Uterus (tissue), 4 donors: Measurements from ENCODE around the gene TRMO. TPM values are rescaled to one million over a fixed set of nuclear protein-coding genes. Genes with fewer than 3 reads are reported as not detected.

Experiments used
- DNase-seq, 2 donors: peaks; one replicate each; pipeline ENCODE4 v3.0.0-alpha.2; 2019 to 2020
- H3K27ac ChIP-seq, 2 donors: fragments of 200-600 bp; sonication (generic); 1 replicate in 1 of 2; 2 replicates in 1 of 2; pipeline ENCODE4 v1.5.1; 2016 to 2018
- H3K27me3 ChIP-seq, 2 donors: fragments of 200-600 bp; sonication (generic); one replicate each; pipeline ENCODE4 v1.5.1; 2018 to 2019; ENCODE audit warnings: control low read depth in 1 of 2
- H3K36me3 ChIP-seq, 2 donors: fragments of 200-600 bp; sonication (generic); one replicate each; pipeline ENCODE4 v1.5.1; 2019; ENCODE audit warnings: control low read depth in 1 of 2
- H3K4me1 ChIP-seq, 2 donors: fragments of 200-600 bp; sonication (generic); one replicate each; pipeline ENCODE4 v1.5.1; 2018 to 2019; ENCODE audit warnings: control low read depth in 1 of 2
- H3K4me3 ChIP-seq, 2 donors: fragments of 200-600 bp; sonication (generic); 1 replicate in 1 of 2; 2 replicates in 1 of 2; pipeline ENCODE4 v1.5.1; 2018 to 2019; ENCODE audit warnings: mild to moderate bottlenecking in 1 of 2
- H3K9me3 ChIP-seq, 2 donors: fragments of 200-600 bp; sonication (generic); one replicate each; pipeline ENCODE4 v1.5.1; 2019; ENCODE audit warnings: control low read depth in 1 of 2
- POLR2A ChIP-seq, 2 donors: fragments of 450-650 bp; IDR thresholded peaks; one replicate each; pipeline ENCODE4 v1.6.1; 2016; ENCODE audit warnings: antibody characterized with exemption in 2 of 2, mild to moderate bottlenecking in 1 of 2, moderate library complexity in 1 of 2
- intact Hi-C: fragments of 100-400 bp; cut with DNase I; formaldehyde crosslinking; loops from one replicate; pipeline ENCODE4 v1.15.1; 2023; ENCODE audit warnings: low total_unique reads
- total RNA-seq, 4 donors: library from RNA; depleted of rRNA in 3 of 4; stranded (reverse); fragments of >200 nt in 3 of 4; gene quantifications; one replicate each; pipeline versions ENCODE4 v1.1.0 to v1.2.4, GENCODE V29; 2014 to 2023
- TF ChIP-seq, protein P1 (sequence below), 4 experiments: fragments of 200-600 bp in 2 of 4; fragments of 450-650 bp in 2 of 4; sonication (generic) in 2 of 4; IDR thresholded peaks; one replicate each; pipeline ENCODE4 v1.5.1; 2016 to 2019; ENCODE audit warnings: antibody characterized with exemption in 4 of 4, mild to moderate bottlenecking in 2 of 4, moderate library complexity in 1 of 4
- donor health status: DM: yes; HTN: yes; CAD: no.

The TRMO gene
- total RNA-seq, 4 donors from 2014 or later = 14.1 to 32.6 (median 19.7) TPM

GRCh38 chr9:97919217-97919813 is 3.0 kb downstream of the TRMO start:
- no peaks in the 10 kb centered on the region for H3K9me3 ChIP-seq
- H3K4me3 ChIP-seq = no peak overlapping the region
- no peaks in the 10 kb centered on the region for H3K36me3 ChIP-seq
- no peak for TF ChIP-seq POLR2A (IDR thresholded peaks at IDR 0.05)
- TF ChIP-seq, protein P1, sequence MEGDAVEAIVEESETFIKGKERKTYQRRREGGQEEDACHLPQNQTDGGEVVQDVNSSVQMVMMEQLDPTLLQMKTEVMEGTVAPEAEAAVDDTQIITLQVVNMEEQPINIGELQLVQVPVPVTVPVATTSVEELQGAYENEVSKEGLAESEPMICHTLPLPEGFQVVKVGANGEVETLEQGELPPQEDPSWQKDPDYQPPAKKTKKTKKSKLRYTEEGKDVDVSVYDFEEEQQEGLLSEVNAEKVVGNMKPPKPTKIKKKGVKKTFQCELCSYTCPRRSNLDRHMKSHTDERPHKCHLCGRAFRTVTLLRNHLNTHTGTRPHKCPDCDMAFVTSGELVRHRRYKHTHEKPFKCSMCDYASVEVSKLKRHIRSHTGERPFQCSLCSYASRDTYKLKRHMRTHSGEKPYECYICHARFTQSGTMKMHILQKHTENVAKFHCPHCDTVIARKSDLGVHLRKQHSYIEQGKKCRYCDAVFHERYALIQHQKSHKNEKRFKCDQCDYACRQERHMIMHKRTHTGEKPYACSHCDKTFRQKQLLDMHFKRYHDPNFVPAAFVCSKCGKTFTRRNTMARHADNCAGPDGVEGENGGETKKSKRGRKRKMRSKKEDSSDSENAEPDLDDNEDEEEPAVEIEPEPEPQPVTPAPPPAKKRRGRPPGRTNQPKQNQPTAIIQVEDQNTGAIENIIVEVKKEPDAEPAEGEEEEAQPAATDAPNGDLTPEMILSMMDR (IDR thresholded peaks at IDR 0.05) = no peak
- no peaks in the 10 kb centered on the region for H3K4me1 ChIP-seq
- no peaks in the 10 kb centered on the region for H3K27me3 ChIP-seq
- H3K27ac ChIP-seq = no peak overlapping the region
- no peak for DNase-seq
- intact Hi-C loops = no loop called here

- TF ChIP-seq, protein P1 (IDR thresholded peaks at IDR 0.05) = no peak
Observed at GRCh38 chr9:97918611-97919010, 3.7 kb downstream of the TRMO start.

GRCh38 chr9:97911970-97912369 is 10.3 kb downstream of the TRMO start:
- no peak for TF ChIP-seq POLR2A (IDR thresholded peaks at IDR 0.05)
- TF ChIP-seq, protein P1 (IDR thresholded peaks at IDR 0.05) = no peak
- Histone ChIP-seq H3K4me1 (no peaks in the 10 kb centered on the region), H3K27me3 (no peaks in the 10 kb centered on the region), H3K36me3 (no peaks in the 10 kb centered on the region), H3K9me3 (no peaks in the 10 kb centered on the region), H3K4me3 (no peak overlapping the region), H3K27ac (no peak overlapping the region)
- DNase-seq = no peak
- intact Hi-C loops = no loop called here

More at GRCh38 chr9:97918611-97919010, 3.7 kb downstream of the TRMO start:
- no peaks in the 10 kb centered on the region for H3K36me3 ChIP-seq
- no peak for DNase-seq
- H3K27me3 ChIP-seq = no peaks in the 10 kb centered on the region
- no peak overlapping the region for H3K27ac ChIP-seq
- H3K9me3 ChIP-seq = no peaks in the 10 kb centered on the region
- intact Hi-C loops = no loop called here
- no peak overlapping the region for H3K4me3 ChIP-seq
- no peaks in the 10 kb centered on the region for H3K4me1 ChIP-seq

DNA sequence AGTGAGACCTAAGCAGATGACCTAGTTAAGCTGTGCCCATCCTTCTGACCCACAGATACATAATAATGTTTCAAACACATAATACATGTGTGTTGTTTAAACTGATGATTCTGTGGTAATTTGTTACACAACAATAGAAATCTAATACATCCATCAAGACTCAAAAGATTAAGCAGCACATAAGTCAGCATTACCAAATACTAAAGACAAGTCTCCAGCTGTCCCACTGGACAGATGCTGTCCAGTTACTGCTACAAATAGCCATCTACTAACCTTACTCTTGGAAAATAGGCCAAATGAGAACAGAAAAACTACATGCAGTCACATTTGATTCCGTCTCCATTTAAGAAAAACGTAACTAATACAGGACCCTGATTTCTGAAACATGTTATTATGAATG is 10.8 kb downstream of the TRMO start:
- intact Hi-C loops = no loop called here
- no peaks in the 10 kb centered on the region for H3K36me3 ChIP-seq
- no peaks in the 10 kb centered on the region for H3K9me3 ChIP-seq
- no peak for TF ChIP-seq POLR2A (IDR thresholded peaks at IDR 0.05)
- TF ChIP-seq, protein P1 (IDR thresholded peaks at IDR 0.05) = no peak
- H3K4me1 ChIP-seq = no peaks in the 10 kb centered on the region
- H3K27ac ChIP-seq = no peak overlapping the region
- H3K4me3 ChIP-seq = no peak overlapping the region
- no peak for DNase-seq
- no peaks in the 10 kb centered on the region for H3K27me3 ChIP-seq

GRCh38 chr9:97910357-97910756 is 11.9 kb downstream of the TRMO start:
- no peak overlapping the region for H3K4me3 ChIP-seq
- TF ChIP-seq POLR2A (IDR thresholded peaks at IDR 0.05) = no peak
- TF ChIP-seq, protein P1 (IDR thresholded peaks at IDR 0.05) = no peak

More at GRCh38 chr9:97910357-97910756, 11.9 kb downstream of the TRMO start:
- Histone ChIP-seq H3K4me1 (no peaks in the 10 kb centered on the region), H3K27me3 (no peaks in the 10 kb centered on the region), H3K27ac (no peak overlapping the region), H3K9me3 (no peaks in the 10 kb centered on the region), H3K36me3 (no peaks in the 10 kb centered on the region)
- DNase-seq = no peak
- intact Hi-C loops = no loop called here
